Epidermal melanocyte (primary cell): Measurements from ENCODE around the gene DCXR.

Source experiments
- DNase-seq: peaks from one replicate; pipeline ENCODE4 v3.0.0; 2011; ENCODE audit warnings: low spot score; ENCODE audit not compliant: insufficient read length

Gene DCXR

DNA sequence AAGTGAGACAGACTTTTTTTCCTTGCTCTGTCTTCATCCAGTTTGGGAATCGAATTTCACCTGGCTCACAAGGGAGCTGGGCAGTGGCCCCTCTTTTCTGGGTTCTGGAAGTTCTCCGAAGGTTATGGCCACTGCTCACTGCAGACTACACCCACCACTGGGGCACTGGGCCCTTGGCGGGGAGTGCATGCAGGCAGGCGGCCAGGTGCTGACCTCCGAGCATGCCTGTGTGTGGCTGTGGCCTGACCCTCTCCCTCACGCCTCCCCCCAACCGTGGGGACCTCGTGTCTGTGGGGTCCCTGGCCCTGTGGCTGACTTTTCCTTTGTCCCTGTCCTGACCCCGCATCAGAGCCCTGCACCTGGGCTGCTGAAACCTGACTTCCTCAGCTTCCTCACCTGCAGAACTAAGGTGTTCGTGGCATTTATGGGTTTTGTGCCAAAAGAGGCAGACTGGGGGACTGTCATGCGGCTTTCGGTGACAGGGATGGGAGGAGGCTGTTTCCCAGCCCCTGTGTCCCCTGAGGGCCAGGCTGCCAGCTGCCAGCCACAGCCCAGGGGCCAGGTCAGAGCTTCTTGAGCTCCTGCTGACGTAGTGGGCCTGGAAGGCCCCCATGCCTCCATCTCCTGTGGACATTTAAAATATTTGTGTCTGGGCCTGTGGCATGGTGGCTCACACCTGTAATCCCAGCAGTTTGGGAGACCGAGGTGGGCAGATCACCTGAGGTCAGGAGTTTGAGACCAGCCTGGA is 38.6 kb downstream of the DCXR start:
- DNase-seq: no peak

DNA sequence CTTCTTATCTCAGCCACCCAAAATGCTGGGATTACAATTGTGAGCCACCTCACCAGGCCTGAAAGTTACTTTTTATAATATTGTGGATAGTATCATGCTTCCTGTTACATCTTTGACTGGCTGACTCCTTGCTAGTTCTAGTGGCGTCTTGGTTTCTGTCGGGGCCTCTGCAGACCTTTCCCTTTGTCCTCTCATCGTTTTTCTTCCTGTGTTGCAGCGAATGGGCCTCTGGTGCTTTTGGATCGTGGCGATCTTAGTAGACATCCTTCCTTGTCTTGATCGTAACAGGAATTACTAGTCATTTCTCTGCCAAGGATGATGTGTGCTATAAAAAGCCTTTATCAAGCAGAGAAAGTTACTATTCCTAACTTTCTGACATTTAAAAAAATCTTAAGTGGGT is 39.3 kb downstream of the DCXR start:
- no peak for DNase-seq

- DNase-seq: no peak
Observed at GRCh38 chr17:81996757-81997441, 40.6 kb downstream of the DCXR start.

DNA sequence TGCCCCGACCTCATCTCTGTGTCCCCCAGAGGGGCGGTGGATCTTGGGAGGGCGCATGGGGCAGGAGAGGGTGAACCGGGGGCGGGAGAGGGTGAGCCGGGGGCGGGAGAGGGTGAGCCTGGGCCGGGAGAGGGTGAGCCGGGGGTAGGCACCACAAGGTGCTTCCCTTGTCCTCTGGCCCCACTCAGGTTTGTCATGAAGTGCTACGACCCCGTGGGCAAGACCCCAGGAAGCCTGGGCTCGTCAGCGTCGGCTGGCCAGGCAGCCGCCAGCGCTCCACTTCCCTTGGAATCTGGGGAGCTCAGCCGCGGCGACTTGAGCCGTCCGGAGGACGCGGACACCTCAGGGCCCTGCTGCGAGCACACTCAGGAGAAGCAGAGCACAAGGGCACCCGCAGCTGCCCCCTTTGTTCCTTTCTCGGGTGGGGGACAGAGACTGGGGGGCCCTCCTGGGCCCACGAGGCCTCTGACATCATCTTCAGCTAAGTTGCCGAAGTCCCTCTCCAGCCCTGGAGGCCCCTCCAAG is 41.2 kb downstream of the DCXR start:
- no peak for DNase-seq

GRCh38 chr17:81995463-81996231 is 41.9 kb downstream of the DCXR start:
- DNase-seq: no peak

DNA sequence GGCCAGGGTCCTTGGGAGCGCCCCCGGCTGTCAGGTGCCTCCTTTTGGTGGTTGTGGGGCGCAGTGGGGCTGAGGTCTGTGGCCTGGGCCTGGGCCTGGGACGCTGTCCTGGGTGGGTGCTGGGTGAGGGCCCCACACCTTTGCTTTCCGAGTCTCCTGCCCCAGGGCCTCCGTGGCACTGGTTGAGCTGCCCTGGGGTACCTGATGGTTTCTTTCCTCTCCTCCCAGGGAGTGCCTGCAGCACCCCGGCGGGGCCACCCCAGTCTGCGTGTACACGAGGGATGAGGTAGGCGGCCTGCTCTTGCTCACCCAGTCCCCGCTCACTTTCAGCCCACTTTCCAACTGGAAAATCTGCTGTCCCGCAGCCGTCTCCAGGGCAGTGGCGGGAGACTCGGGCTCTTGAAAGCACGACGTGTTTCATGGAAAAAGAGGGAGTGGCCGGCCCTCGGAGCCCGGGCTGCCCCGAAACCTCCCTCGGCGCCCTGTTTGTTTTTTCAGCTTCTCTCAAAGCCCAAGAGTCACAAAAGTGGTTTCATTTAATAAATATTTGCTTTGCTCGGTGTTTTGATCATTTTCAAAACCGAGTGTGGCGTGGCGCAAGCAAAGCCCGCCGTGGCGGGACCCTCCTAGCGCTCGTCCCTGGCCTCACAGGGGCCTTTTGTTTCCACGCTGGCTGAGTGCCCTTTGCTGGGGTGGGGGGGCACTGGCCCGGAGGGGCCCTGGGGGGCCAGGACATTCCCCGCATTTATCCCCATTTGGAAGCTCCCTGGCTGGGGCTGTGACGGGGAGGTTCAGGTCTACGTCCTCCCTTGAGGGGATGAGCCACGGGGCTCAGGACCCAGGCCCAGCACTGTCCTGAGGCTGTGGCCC is 42.7 kb downstream of the DCXR start:
- DNase-seq: no peak

- DNase-seq: no peak
Observed at GRCh38 chr17:81993729-81994592, 43.5 kb downstream of the DCXR start.

DNA sequence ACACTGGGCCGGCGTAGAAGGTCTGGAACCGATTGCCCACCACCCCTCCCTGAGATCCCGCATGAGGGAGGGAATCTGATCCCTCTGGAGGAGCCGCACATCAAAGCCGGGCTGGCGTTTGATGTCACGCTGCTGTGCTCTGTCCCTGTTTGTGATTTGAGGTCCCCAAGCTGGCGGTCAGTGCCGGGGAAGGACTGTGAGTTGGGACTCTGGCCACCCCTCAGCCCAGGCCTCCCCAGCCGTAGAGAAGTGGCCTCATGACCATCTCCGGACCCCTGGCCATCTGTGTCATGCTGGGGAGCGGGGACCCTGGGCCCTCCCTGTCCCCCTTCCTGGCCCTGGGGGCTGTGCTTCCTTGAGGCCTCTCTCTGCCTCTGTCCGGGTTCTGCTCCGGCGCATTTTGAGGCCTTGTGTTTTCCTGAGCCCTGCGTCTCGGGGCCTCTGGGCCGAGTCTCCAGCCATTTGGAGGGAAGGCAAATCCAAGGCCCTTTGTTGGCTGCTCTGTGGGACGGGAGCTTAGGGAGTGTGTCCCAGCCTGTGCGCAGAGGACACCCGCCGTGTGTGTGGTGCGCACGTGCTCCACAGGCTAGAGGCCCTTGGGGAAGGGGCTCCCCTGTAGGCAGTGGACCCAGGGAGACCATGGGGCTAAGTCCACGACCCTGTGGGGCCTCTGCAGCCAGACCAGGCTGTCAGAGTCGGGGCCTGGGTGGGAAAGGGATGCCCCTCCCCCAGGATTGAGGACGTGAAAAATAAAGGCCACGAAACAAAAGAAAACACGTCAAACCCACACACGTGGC is 45.0 kb downstream of the DCXR start:
- no peak for DNase-seq

DNA sequence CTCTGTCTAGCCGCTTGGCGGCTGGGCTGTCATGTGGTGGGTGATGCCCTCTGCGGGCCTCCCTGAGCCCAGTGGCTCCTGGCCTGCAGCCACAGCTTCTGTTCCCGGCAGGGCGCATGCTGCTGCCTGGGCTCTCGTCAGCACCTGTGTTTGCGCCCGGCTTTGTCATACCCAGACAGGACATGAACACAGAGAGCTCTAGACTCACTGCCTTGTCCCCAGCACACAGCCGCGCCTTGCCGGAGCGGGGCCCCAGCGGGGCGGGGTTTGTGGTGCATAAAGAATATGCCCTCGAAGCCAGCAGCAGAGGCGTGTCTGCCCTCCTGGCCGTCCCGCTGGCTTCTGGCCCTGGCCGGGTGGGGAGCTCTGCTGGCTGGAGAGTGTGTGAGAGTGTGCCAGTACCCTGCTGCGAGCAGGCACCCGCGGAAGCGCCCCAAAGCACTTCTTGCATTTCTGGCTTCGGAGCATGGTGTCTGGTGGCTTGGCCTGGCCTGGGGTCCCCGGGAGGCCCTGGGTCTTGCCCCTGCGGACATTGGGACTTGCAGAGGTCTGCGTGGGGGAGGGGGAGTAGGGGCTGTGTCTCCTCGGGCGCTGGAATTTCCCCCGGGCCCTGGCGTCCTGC is 45.7 kb downstream of the DCXR start:
- DNase-seq: peak; percentile 90

GRCh38 chr17:81990836-81991683 is 46.4 kb downstream of the DCXR start:
- no peak for DNase-seq

- DNase-seq: no peak
Observed at GRCh38 chr17:81987161-81987770, 50.2 kb downstream of the DCXR start.

GRCh38 chr17:81986606-81987005 is 50.9 kb downstream of the DCXR start:
- DNase-seq: no peak
